IPS DF 19.7 (cell line): Measurements from ENCODE around the gene SYCE1L.
A peak's percentile ranks its signal among the peaks of the same experiment; 100 is the strongest.
"Not testable (repeated sequence)": the region's sequence is repeated elsewhere in the genome, so short reads cannot be mapped to it uniquely, and the experiment has no call there.

ENCODE experiments used
- DNase-seq: peaks from one replicate; pipeline ENCODE4 v3.0.0-alpha.2; 2013; ENCODE audit warnings: low read depth, low spot score

The SYCE1L gene

DNA sequence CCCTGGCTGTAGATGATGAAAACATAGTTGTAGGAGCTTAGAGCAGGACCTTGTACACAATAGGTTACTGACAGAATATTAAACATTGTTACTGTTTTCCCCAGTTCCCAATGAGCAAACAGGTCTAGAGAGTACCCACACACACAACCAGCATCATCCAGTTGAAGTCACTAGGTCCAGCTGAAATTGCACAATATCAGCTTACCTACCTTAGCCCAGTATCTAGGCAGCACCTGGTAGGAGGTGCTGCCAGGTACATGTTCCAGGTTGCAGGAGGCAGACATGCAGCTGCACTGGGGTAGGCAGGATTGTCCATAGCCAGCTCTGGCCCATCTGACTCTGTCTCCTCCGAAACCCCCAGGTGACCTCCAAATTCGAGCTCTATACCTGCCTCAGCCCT lies 1.5 kb upstream of the SYCE1L start:
- no peak for DNase-seq

DNA sequence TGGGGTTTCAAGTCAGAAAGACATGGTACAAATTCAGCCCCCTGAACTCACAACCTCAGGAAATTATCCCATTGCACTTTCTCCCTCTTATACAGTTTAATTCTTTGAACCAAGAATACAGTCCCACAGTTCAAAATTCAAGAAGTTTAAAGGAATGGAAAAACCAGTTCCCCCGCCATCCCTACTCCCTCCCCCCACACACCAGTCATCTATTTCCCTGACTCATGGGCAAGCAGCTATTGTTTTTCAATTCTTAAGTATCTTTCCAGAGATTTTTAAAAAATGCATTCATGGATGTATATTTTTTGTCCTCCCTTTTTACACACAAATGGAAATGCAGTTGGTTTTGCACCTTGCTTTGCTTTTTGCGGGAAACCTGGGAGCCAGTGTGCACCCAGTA lies 7.3 kb downstream of the SYCE1L start:
- no peak for DNase-seq

DNA sequence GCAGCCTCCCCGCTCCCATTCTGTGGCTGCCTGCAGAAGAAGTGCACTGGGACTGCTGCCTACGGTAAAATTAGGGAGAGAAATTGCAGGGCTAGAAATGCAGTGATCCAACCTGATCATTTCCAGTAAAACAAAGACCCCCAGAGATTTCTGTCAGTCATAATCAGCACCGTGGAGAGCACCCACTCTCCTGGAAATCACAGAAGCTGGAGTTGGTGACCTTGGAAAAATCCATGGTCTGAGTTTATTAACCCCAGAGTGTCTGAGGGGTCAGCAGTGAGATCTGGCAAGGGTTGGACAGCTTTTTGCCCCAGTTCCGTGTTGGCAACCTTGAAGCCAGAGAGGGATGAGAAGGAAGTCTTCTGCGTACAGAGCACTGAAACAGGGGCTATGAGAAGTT lies 7.8 kb downstream of the SYCE1L start:
- no peak for DNase-seq

DNA sequence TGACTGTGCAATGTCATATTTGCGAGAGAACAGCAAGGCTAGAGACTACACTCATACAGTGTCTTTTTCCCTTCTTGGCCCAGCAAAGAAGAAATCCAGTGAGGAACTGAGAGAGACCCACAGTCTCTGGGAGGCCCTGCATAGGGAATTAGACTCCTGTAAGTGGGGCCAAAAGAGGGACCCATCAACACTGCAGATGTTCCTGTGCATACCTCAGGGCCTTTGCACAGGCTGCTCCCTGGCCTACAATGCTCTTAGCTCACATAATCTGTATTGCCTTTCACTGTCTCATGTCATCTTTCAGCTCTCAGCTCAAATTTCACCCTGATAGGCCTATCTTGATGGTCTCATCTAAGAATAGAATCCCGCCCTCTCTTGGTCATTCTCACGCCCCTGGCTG lies 9.2 kb downstream of the SYCE1L start:
- DNase-seq, result no peak

DNA sequence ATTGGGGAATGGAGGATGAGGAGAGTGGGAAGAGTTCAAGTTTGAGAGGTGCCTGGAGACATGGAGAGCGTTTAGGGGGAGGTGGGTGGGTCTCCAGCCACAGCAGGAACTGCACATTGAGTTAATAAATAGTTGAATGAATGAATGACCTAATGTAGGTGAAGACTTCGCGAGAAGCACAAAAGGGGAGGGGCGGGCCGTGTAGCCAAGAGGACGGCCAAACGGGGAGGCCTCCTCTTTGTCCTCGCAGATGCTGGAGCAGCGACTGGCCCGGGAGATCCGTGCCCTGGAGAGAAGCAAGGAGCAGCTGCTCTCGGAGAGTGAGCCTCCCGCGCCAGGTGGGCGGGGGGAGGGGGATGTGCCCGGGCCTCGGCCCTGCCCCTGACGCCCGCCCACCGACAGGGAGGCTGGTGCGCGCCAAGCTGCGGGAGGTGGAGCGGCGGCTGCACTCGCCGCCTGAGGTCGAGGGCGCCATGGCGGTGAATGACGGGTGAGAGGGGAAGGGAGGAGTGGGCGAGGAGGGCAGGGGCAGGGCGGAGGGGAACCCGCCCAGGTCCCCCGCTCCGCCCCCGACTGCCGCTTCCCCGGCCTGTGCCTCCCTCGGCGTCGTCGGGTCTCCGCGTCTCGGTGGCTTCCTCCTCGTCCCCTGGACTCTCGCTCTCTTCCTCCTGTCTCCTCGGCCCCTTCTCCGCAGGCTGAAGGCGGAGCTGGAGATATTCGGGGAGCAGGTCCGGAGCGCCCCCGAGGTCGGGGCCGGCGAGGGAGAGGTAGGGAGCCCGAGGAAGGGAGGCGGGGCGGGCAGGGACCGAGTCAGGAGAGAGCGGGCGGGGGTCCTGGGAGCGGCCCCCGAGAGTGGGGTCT lies 12.9 kb downstream of the SYCE1L start:
- DNase-seq, result no peak

DNA sequence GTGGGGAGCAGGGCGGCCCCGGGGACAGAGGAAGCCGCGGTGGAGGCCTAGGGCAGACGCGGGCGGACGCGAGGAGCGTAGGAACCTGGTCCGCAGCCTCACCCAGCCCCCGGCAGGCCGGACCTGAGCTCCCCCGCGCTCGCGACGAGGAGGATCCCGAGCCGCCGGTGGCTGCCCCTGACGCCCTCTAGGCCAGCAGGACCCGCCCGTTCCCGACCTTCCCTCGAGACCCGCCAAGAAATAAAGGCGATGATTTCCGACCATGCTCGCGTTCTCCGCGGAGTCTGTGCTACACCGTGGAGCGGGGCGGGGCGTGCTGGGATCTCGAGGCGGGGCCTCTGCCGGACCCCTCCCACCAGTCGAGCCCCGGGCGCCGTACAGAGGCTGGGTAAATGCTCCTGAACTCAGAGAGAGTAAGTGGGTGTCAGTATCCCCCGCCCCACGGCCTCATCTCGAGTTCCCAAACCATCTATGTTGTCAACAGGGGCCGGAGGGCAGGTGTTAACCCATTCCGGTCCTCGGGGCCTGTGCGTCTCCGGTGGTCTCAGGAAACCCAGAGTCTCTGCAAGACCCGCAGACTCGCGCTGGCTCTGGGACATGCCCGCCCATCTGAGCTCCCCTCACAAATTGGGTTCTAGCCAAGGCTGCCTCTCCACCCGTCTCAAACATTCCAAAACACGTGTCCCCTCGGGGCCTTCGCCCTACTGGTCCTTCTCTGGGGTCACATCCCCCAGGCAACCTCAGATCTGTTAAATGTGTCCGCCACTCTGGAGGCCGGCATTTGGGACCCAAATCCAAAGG lies 13.7 kb downstream of the SYCE1L start:
- no peak for DNase-seq

DNA sequence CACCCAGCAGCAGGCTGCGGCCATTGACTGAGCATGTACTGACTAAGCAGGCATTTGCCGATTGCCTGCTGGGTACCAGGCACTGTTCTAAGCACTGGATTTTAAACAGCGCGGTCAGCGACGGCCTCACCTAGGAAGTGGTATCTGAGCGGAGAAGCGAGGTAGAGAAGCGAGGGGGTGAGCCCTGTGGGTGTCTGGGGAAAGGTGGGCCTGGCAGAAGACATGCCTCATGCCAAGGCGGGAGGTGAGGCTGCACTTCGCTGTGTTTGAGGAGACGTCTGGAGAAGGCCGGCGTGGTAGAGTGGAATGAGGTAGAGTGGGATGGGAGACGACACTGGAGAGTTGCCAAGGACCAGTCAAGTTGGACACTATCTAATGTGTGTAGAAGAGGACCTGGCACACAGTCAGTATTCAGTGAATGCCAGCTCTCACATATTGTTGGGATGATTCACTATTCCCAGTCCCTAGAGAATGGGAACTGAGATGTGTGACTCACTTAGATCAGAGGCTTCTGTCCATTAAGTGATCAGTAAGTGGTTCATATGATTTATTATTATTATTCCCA lies 14.4 kb downstream of the SYCE1L start:
- no peak for DNase-seq

DNA sequence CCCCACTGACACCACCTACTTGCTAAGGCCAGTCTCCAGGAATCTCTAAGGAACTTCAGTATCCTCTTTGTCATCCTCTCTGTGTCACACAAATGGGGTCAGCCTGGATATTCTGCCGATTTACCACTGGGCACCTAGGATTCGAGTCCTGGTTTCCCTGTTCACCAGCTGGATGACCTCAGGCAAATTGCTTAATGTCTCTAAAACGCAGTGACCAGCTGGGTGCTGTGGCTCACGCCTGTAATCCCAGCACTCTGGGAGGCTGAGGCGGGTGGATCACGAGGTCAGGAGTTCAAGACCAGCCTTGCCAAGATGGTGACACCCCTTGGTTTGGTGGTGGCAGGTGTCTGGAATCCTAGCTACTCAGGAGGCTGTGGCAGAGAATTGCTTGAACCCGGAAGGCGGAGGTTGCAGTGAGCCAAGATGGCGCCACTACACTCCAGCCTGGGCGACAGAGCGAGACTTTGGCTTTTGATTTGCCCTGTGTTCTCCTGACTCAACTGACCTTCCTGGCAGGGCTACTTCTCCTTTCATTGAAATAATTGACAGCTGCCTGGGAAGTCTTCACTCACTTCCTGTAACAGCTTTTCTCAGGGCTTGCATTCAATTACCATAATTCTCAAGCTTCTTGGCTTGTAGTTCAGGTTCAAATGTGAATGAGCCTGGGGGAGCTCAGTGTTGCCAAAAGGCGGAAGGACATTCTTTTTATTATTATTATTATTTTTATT lies 15.4 kb downstream of the SYCE1L start:
- DNase-seq, result no peak

DNA sequence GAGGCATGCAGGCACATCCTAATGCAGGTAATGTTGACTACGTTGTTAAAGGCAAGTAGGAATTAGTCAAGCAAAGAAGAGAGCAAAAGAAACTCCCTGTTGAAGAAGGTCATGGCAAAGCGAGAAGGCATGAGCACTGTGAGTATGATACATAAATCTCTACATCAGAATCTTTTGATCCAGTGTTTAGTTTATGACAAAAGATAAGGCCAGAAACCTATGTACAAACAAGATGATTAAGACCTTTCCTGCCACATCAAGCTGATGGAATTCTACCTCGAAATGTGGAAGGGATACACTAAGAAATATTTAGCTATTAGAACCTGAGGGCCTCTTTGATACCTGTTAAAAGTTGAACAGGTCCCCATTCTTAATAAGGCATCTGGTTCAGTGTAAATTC lies 20.2 kb downstream of the SYCE1L start:
- DNase-seq, result no peak

DNA sequence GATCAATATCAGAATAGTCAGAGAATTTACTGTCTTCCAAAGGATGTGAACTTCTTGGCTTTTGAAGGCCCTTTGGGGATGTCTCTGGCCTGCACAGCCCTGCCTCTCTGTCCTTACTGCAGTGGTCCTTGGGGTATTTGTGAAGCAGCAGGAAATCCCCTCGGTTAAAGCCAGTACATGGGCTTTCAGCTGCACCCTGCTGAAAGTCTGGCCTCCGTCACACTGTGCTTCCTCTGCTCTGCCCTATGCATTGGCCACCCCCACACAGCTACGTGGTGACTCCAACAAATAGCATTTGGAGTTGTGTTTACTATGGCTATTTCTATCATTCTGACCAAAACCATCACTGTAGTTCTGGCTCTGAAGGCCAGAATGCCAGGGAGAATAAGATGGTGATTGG lies 21.2 kb downstream of the SYCE1L start:
- DNase-seq, result no peak

DNA sequence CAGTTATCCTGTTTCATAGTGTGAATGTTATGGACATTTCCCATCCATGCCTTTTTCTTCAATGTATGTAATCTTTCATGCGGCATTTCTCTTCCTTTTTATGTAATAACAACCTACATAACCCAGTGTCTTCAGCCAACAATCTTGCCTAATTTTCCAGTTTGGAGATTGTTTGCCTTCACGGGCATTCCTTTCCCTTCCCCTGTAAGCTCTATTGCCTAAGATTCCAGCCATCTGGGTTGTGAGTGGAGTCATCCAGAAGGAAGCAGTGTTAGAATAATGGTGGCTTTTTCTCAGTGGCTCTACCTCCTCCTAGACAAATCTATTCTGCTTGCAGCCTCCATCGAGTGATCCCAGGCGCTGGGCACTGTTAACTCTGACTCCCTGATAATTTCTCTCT lies 22.3 kb downstream of the SYCE1L start:
- DNase-seq, result no peak

DNA sequence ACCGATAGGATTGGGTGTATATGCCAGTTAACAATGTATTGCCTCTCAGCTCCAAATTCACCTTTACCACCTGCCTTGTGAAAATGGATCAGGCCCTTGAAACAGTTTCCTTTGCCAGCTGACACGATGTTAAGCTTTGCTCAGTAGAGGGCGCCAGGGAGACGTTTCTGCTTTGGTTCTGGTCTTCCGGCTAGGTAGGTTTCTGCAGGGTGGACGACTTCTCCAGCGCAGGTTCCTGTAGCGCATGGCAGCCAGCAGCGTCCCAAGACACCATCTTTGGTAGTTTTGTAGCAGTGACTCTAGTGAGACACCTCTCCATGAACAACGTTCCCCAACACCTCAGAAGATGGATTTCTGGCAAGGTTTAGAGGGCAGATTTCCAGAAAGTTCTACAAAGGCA lies 24.0 kb downstream of the SYCE1L start:
- DNase-seq, result peak; percentile 50

DNA sequence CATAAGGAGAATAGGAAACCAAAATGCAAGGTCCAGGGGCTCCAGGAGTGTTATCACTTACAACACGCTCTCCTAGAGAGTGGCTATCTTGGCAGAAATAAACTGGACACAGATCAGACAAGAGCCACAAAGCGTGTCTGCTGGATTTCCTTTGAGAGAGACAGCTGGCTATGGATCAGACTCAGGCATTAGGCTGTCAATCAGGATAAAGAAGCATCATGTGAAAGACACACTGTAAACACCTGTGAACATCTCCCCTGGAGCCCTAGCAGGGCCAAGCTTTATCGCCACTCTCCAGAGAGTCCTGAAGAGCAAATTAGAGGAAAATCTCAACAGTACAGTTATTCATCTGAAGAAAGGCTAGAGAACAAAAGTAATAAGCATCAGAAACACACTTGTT lies 26.0 kb downstream of the SYCE1L start:
- no peak for DNase-seq

DNA sequence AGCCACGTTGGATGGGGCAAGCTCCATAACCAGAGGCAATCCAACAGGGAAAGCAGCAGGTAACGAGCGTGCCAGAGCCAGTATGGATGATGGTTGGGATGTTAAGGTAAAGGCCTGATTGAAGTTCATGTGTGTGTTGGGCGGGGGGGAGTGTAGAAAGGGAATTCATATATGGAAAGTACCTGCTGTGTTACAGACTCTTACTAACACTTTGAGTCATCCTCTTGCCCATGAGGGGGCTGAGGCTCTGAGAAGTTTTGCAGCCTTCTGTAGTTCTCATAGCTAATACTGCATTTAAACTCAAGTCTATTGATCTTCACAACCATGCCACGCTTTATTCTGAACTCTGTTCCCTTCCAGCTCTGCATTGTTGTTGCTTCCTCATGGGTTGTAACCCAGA lies 28.5 kb downstream of the SYCE1L start:
- no peak for DNase-seq

DNA sequence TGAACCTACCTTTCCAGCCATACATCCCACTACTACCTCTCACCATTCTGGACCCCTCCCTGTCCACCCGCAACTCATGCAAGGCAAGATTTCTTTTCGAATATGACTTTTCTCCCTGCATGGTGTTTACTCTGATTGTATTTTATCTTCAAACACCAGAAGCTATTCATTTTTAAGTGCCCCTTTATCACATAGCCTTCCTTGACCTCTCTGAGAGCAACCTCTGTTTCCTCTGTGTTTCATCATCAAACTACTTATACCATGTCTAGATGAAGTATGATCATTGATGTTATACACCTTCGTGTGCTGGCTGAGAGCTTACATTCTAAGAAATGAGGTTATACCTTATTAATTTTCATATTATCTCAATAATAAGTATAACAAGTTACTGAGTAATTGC lies 31.8 kb downstream of the SYCE1L start:
- DNase-seq, result no peak

DNA sequence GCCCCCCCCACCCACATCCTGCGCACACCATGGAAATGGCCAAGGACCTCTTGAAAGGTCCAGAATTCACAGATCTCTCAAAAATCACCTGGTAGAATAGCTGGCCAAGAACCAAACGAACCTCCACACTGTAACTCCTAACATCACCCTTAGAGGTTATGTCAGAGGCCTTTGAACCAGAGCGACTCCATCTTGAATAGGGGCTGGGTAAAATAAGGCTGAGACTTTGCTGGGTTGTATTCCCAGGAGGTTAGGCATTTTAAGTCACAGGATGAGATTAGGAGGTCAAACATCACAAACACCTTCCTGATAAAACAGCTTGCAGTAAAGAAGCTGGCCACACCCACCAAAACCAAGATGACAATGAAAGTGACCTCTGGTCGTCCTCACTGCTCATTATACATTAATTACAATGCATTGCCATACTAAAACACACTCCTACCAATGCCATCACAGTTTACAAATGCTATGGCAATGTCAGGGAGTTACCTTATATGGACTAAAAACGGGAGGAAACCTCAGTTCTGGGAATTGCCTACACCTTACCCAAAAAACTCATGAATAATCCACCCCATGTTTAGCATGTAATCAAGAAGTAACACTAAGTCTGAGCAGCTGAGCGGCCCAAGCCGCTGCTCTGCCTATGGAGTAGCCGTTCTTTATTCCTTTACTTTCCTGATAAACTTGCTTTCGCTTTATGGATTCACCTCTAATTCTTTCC lies 34.8 kb downstream of the SYCE1L start:
- DNase-seq, result no peak

DNA sequence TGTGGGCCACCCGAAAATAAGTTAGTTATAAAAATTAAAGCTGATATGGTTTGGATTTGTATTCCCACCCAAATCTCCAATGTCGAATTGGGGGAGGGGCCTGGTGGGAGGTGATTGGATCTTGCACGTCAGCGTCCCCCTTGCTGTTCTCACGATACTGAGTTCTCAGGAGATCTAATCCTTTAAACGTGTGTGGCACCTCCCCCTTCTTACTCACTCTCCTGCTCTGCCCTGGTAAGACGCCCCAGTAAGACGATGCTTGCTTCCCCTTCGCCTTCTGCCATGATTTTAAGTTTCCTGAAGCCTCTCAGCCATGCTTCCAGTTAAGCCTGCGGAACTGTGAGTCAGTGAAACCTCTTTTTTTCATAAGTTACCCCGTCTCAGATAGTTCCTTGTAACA lies 35.4 kb downstream of the SYCE1L start:
- DNase-seq, result no peak

DNA sequence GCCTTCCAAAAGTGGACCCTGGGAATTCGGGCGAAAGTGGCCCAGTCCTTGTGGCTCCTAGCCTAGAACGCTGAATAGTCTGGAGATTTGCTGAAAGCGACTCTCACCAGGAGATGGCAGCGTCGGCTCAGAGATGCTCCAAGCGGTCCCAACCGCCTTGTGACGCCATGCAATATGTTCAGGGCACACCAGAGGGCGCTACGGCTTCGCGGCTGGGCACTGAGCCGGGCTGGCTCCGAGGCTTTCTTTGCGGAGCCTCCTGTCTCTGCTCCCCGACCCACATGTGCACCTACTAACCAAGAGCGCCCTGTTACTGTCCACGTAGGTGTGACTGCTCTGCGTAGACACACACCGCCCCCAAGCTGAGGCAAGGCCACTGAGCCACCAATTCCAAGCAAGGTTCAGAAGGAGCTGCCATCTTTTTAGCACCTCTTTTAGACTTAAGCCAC lies 36.9 kb downstream of the SYCE1L start:
- peak; percentile 60 for DNase-seq

DNA sequence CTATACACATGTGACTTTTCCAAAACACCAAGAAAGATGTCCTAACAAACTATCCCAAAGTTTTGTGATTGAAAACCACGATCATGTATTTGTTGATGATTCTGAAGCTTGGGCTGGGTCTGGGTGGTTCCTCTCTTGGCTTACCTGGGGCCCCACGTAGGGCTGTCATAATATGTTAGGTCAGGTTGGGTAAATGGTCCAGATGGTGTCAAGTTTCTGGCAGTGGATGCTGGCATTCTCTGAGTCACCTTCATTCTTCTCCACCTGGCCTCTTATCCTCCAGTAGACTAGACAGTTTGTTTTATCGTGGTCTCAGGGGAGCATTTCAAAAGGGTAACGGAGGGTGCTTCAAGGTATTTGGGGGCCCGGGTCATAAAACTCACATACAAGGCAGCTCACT lies 39.4 kb downstream of the SYCE1L start:
- no peak for DNase-seq

DNA sequence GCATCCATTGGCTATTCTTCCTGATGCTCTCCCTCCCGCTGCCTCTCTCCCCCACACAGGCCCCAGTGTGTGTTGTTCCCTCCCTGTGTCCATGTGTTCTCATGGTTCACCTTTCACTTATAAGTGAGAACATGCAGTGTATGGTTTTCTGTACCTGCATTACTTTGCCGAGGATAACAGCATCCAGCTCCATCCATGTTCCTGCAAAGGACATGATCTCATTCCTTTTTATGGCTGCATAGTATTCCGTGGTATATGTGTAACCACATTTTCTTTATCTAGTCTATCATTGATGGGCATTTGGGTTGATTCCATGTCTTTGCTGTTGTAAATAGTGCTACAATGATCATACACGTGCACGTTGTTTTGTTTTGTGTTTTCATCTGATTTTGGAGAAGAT lies 43.3 kb downstream of the SYCE1L start:
- DNase-seq, result not testable (repeated sequence)

DNA sequence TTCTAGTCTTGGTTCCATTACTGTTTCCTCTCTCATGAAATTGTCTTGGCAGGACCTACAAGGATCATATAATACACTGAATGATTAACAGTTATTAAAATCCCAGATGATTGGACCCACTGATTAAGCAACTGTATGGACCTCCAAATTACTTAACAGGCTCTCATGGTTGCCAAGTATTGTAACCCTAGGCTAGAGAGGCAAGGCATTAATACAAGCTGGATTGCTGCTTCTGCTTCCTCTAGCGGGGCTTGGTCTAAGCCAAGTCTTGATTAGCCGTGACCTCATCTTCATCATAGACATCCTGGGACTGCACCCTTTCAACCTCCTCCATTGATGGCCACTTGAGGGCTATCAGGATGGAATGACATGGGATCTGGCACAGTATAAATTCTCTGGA lies 46.9 kb downstream of the SYCE1L start:
- DNase-seq, result no peak
